Activated gamma-delta T cell treated with anti-CD3 and anti-CD28 coated beads, Interleukin-2, amount 50 U/mL, for 16 hours (primary cell): ENCODE results near the gene ADRA2A.

Source experiments
- DNase-seq: peaks from one replicate; pipeline ENCODE4 v3.0.0-alpha.2; 2020; ENCODE audit warnings: low read depth

Gene ADRA2A

DNA sequence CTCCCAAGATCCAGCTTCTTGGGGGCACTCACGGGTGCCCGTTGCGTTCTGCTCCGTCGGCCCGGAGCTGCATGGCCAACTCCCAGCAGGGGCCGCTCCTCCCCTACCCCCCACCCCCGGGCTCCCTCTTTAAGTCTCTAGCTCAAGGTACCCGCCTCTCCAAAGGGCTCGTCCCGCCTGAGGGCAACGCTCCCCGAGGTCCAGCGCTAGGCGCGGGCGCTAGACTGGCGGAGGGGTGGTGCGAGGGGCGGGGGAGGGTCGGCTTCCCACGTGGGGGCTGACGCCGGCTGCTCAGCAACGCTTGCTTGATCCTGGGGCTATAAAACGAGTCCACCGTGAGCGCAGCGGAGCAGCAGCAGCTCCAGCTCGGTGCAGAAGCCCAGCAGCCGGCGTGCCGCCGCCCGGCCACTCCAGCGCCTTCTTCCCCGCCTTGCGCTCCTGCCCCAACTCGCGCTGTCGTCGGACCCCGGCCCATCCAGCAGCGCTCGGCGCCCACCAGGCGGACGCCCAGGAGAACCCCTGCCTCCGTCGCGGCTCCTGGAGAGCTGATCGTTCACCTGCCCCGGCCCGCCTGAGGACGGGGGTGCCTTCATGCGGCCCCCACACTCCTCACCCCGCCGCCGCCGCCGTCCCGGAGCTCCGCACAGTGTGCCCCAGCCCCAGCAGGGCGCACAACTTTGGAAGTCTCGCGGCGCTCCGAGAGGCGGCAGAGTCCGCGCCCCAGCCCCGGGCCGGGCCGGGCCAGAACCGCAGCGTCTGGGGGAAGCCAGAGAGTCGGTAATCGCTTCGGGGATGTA is at the start of gene ADRA2A:
Gene ADRA2A, plus strand, starts transcription at position 348 of the 797 bp plus-strand sequence. CDS start 968 bp downstream, outside the sequence.
- DNase-seq, result no peak

DNA sequence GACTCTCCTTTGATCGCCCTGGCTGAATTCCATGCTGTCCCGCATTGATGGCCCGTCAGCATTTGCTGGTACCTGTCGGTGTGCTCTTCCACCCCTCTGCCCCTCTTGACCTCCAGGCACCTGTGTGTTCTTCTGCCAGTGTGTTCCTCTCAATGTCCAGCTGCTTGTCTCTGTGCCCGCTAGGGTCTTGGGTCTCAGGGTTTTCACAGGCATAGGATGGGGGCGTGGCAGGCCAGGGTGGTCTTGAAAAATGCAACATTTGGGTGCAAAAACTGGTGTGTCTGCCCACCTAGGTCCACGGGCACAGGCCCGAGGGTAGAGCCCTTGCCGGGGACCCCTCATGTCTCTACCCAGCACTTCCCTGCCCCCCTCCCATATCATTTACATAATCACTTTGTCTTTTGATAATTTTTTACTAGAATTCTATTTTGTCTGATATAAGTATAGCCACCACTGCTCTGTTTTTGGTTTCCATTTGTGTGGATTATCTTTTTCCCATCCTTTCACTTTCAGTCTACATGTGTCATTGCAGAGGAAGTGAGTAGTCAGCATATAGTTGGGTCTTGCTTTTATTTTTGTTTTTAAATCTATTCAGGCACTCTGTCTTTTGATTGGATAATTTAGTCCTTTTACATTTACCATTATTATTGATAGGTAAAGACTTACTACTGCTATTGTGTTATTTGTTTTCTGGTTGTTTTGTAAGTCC is 46.6 kb upstream of the ADRA2A start:
- DNase-seq, result no peak

DNA sequence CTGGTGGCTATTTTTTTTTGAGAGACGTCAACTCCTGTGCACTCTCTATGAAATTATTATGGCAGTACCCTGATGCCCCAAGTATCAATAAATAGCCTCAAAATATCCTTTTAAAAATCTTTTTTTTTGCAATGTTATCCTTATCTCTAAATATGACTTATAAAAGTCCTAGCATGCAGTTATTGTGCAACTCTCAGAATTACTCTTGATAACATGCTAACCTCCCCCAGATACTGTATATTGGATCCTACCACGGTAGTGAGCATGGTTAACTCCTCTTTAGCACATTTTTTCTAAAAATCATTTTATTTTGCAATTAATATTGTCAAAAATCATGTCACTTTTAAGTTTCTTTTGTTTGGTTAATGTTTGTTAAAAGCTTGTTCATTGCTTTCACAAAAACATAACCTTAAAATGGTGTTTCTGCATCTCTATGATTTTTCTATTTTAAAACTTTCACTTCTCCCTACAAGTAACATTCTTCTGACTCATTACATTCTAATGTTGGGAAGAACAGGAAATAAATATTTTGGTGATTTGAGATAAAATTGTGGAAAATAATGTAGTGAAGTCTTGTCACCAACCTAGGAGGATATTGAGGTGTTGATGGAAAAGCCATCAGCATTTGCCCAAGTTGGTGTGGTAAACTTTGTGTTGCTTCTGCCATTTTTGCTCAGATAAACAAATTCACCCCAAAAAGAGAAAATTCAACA is 42.1 kb upstream of the ADRA2A start:
- DNase-seq, result no peak

DNA sequence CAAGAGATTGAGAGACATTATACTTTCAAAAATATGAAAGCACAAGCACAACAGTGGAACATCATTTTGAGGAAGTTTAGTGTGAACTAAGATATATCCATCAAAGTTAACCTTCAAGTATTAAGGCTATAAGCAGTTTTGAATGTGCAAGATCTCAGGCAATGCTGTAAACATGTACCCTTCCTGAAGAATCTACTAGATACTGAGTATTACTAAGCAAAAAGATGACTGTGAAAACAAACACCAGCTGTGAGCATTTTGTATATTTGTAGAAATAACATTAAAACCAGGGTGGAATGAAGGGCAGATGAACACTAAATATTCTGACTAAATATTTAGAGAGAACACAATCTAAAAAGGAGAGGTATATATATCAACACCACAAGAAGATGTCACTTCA is 41.3 kb upstream of the ADRA2A start:
- no peak for DNase-seq

DNA sequence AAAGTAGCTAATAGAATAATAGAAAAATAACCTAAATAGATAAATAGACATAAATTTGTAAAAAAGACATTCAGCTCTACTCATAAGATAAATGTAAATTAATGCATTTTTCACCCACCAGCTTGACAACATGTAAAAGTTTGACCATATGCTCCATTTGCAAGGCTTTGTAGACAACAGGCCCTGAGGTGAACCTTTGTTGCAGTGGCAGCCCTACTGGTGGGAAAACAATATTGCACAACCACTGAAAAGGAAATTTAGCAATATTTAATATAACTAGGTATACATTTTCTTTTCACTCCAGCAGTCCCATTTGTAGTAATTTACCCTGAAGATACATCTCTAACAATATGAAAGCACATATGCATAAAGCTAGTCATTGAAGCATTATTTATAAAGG is 39.0 kb upstream of the ADRA2A start:
- no peak for DNase-seq

DNA sequence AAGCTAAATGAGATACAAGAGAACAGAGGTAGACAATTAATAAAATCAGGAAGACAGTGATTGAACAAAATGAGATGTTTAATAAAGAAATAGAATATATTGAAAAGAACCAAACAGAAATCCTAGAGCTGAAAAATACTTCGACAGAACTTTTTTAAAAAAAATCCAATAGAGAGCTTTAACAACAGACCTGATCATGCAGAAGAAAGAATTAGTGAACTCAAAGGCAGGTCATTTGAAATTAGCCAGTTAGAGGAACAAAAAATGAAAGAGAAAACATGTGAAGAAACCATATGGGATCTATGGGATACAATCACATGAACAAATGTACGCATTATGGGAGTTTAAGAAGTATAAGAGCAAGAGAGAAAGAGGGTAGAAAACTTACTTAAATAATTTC is 37.3 kb upstream of the ADRA2A start:
- DNase-seq, result no peak

DNA sequence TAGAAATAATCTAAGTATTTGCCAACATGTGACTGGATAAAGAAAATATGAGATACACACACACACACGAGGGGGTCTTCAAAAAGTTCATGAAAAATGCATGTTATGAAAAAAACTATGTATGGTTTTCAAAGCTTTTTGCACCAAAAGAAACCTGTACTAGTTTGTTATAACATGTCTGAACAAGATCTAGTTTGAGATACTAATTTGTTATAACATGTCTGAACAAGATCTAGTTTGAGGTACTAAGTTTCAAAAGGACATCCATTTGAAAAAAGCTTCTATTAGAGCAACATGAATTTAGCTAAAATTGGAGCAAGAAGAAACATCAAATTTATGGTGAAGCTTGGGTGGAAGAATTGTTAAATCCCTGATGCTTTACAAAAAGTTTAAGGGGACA is 19.8 kb upstream of the ADRA2A start:
- no peak for DNase-seq

DNA sequence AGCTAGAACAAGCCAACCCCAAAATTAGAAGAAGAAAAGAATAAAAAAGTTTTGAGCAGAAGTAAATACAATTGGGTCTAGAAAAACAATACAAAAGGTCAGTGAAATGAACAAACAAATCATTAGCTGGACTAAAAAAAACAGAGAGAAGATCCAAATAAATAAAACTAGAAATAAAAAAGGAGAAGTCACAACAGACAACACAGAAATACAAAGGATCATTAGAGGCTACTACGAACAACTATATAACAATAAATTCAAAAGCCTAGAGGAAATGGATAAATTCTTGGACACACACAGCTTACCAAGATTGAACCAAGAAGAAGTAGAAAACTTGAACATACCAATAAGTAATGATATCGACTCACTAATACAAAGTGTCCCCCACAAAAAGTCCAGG is 13.4 kb upstream of the ADRA2A start:
- DNase-seq, result no peak

DNA sequence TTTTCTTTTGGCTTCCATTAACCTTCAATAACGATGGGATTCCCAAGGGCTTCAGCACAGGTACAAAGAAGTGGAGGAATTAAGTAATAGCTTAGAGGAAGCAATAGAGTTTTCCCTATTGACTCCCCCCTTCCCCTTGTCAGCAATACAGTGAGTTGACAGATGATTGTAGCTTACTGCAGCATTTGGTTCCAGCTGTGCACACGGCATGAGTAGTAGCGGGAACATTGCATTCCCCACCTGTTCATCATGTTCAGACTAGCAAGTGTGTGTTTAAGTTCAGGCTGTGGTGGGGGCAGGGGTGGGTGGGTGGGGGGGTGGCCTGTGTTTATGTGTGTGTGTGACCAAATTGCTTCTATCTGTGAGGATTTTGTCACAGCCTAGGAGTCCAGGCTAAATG is 4.6 kb upstream of the ADRA2A start:
- no peak for DNase-seq

DNA sequence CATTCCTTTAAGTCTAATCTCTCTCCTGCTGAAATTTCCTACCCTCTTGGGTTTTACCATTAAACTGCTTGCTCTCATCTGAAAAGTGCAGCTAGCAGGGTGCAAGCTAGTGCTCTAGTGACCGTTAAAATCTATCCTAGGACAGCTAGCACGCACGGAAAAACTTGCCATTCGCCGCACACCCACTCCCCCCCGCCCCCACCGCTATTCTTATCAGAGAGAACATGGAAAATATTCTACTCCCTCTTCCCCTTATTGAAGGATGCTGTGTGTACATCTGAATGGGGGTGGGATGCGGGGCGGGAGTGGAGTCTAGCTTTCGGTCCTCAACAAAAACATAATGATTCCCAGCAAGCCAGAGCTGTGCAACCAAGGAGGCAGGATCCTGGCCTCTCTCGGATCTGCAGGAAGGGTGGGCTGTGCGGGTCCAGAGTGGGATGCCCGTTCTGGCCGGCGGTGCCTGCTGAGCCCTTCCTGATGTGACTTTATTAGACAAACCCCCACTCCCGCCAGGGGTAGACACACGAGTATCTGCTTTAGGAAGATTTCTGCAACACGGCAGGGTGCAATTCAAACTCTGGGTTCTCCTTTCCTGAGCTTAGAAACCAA is 1.1 kb upstream of the ADRA2A start:
- no peak for DNase-seq

DNA sequence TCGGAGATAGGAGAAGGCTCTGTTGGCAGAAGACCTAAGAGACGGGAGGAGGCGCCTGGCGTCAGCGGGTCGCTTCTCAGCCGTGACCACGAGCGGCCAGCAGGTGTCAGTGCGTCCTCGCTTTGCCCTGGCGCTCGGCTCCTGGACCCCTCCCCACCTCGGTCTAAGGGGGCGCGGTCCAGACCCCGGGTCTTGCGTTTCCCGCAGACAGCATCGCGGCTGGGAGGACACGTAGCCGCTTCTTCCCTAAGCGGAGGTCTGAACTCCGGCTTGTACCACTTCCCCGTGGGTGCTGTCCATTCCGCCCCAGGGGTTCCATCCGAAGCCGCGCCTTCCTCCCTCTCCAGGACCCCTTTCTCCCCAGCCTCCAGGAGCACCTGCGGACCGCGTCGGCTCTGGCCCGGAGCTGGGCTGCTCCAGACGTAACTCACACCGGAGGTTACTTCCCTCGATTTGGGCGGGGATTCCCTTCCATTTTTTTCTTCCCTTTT is 593 bp upstream of the ADRA2A start:
- peak; percentile 15 for DNase-seq

DNA sequence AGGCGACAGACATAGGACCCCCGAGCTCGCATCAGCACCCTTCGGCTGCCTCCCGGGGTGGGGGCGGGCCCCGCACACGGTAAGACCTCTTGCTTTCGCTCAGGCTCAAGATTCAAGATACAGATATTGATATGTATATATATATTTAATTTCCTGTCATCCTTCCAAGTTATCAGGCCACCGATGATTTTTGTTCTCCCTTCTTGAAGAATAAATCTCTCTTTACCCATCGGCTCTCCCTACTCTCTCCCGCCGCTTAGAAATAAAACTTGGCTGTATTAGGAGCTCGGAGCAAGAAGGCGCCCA is 603 bp downstream of the ADRA2A start:
- no peak for DNase-seq

DNA sequence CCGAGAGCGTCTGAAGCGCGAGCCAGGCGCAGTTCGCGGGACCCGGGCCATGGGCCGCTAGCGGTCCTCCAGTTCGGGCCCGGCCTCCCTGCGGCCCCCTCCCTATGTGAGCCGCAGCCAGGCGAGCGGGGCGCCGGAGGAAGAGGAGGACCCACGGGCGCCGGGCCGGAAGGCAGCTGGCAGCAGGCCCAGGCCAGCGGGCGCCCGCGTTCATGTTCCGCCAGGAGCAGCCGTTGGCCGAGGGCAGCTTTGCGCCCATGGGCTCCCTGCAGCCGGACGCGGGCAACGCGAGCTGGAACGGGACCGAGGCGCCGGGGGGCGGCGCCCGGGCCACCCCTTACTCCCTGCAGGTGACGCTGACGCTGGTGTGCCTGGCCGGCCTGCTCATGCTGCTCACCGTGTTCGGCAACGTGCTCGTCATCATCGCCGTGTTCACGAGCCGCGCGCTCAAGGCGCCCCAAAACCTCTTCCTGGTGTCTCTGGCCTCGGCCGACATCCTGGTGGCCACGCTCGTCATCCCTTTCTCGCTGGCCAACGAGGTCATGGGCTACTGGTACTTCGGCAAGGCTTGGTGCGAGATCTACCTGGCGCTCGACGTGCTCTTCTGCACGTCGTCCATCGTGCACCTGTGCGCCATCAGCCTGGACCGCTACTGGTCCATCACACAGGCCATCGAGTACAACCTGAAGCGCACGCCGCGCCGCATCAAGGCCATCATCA is 1.1 kb downstream of the ADRA2A start:
- DNase-seq, result no peak

DNA sequence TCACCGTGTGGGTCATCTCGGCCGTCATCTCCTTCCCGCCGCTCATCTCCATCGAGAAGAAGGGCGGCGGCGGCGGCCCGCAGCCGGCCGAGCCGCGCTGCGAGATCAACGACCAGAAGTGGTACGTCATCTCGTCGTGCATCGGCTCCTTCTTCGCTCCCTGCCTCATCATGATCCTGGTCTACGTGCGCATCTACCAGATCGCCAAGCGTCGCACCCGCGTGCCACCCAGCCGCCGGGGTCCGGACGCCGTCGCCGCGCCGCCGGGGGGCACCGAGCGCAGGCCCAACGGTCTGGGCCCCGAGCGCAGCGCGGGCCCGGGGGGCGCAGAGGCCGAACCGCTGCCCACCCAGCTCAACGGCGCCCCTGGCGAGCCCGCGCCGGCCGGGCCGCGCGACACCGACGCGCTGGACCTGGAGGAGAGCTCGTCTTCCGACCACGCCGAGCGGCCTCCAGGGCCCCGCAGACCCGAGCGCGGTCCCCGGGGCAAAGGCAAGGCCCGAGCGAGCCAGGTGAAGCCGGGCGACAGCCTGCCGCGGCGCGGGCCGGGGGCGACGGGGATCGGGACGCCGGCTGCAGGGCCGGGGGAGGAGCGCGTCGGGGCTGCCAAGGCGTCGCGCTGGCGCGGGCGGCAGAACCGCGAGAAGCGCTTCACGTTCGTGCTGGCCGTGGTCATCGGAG is 1.8 kb downstream of the ADRA2A start:
- DNase-seq, result no peak

DNA sequence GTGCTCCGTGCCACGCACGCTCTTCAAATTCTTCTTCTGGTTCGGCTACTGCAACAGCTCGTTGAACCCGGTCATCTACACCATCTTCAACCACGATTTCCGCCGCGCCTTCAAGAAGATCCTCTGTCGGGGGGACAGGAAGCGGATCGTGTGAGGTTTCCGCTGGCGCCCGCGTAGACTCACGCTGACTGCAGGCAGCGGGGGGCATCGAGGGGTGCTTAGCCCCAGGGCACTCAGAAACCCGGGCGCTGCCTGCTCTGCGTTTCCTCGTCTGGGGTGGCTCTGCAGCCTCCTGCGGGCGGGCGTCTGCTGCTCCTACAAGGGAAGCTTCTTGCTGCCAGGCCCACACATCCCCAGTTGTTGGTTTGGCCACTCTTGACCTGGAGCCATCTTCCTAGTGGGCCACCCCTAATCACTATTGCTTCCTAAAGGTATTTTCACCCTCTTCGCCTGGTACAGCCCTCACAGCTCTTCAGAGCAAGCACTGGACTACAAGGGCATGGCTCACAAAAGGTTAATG is 2.5 kb downstream of the ADRA2A start:
- DNase-seq, result no peak

DNA sequence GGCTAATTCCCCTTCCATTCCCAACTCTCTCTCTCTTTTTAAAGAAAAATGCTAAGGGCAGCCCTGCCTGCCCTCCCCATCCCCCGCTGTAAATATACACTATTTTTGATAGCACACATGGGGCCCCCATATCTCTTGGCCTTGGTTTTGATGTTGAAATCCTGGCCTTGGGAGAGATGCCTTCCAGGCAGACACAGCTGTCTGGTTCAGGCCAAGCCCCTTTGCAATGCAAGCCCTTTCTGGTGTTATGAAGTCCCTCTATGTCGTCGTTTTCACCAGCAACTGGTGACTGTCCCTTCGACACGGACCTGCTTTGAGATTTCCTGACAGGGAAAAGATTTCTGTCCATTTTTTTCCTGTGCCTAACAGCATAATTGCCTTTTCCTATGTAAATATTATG is 3.0 kb downstream of the ADRA2A start:
- DNase-seq, result no peak

DNA sequence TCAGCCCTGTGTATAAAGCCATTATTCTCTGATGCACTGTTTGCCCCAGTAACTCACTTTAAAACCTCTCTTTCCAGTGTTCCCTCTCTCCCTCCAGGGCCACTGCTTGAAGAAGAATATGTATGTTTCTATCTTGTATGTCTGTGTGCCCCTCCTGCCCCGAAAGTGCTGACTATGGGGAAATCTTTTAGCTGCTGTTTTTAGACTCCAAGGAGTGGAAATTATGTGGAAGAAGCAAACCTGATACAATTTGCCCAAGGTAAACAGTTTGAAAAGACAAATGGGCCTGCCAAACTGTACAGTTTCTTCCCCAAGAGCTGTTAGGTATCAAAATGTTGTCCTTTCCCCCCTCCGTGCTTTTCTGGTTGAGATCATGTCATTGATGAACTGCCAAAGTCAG is 3.4 kb downstream of the ADRA2A start:
- DNase-seq, result no peak

DNA sequence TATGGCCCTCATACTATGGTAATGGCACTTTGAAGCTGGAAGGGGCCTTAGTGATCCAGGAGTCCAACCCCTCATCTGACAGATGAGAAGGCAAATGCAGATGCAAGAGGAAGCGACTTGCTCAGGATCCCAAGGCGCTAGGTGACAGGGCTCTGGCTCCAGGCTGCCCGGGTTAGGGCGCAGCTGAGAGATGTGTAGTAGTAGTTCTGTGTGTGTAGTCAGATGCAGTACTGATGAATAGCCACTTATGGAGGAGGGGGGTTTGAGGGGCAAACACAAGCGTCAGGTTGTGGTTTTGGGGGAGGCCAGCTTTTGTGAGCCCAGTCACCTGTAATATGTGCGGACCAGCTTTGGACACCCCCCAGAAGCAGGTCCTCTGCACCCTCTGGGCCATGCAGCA is 4.8 kb downstream of the ADRA2A start:
- DNase-seq, result no peak

DNA sequence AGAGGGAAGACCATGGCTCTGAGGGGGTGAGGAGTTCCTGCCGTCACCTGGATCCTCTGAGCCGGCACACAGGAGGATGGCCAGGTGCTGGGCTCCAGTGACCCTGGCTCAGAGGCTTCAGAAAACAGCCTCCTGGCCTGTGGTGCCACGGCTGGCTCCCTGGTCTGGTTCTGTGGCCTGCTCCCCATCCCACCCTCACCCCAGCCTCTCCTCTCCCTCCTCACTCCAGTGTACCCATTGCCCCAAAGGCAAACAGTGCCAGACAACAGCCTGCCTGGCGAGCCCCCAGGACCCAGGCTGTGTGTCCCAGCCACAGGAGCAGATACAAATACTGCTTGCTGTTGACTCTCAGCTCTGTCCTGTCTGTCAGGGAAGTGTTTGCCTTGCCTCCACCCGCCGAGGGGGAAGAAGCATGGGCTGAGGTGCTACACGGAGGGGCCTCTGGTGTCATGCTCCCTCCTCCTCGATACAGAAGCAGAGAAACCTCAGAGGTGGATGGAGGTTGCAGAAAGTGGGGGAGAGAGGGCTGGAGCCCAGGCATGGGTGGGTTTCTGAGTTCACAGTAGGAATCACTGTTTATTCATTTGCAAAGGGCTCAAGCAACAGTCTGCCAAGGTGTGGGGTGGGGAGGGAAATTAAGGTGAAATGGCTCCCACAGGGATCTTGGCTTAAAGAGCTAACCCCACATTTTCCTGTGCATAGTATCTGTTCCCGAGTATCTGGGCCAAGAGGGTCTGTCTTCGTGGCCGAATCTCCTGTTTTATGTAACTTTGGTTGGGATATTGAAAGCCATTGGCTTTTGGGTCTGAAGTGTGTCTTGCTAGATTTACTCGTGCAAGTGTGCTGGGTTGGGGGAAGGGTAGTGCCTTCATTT is 5.5 kb downstream of the ADRA2A start:
- no peak for DNase-seq
